ENCODE data around the gene DNAAF3.
A peak's percentile ranks its signal among the peaks of the same experiment; 100 is the strongest.

DNAAF3 gene

DNA sequence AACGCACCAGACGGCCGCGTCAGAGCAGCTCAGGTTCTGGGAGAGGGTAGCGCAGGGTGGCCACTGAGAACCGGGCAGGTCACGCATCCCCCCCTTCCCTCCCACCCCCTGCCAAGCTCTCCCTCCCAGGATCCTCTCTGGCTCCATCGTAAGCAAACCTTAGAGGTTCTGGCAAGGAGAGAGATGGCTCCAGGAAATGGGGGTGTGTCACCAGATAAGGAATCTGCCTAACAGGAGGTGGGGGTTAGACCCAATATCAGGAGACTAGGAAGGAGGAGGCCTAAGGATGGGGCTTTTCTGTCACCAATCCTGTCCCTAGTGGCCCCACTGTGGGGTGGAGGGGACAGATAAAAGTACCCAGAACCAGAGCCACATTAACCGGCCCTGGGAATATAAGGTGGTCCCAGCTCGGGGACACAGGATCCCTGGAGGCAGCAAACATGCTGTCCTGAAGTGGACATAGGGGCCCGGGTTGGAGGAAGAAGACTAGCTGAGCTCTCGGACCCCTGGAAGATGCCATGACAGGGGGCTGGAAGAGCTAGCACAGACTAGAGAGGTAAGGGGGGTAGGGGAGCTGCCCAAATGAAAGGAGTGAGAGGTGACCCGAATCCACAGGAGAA, 50.9 kb downstream of the DNAAF3 start:
- no peak for FAIRE-seq

DNA sequence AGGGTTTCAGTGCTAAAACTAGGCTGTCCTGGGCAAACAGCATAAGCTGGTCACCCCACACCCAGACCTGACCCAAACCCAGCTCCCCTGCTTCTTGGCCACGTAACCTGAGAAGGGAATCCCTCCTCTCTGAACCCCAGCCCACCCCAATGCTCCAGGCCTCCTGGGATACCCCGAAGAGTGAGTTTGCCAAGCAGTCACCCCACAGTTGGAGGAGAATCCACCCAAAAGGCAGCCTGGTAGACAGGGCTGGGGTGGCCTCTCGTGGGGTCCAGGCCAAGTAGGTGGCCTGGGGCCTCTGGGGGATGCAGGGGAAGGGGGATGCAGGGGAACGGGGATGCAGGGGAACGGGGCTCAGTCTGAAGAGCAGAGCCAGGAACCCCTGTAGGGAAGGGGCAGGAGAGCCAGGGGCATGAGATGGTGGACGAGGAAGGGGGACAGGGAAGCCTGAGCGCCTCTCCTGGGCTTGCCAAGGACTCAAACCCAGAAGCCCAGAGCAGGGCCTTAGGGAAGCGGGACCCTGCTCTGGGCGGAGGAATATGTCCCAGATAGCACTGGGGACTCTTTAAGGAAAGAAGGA, 51.8 kb downstream of the DNAAF3 start:
- FAIRE-seq = no peak

DNA sequence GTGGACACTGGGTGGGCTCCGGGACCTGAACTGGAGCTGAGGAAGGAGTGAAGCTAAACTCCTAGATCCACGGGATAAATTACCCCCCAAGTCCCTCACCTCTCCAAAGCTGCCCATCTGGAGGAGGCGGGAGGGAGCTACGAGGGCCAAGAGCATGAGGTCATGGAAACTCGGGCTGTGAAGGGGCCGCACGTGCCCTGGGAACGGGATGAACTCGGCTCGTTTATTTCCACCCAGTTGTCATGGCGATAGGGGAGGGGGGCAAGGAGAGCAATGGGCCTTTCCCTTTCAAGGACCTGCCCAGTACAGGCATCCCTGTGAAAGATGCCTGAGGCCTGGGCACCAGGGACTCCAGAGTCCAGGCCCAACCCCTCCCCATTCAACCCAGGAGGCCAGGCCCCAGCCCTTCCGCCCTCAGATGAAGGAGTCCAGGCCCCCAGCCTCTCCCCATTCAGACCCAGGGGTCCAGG, 52.8 kb downstream of the DNAAF3 start:
- FAIRE-seq = peak; percentile 63

DNA sequence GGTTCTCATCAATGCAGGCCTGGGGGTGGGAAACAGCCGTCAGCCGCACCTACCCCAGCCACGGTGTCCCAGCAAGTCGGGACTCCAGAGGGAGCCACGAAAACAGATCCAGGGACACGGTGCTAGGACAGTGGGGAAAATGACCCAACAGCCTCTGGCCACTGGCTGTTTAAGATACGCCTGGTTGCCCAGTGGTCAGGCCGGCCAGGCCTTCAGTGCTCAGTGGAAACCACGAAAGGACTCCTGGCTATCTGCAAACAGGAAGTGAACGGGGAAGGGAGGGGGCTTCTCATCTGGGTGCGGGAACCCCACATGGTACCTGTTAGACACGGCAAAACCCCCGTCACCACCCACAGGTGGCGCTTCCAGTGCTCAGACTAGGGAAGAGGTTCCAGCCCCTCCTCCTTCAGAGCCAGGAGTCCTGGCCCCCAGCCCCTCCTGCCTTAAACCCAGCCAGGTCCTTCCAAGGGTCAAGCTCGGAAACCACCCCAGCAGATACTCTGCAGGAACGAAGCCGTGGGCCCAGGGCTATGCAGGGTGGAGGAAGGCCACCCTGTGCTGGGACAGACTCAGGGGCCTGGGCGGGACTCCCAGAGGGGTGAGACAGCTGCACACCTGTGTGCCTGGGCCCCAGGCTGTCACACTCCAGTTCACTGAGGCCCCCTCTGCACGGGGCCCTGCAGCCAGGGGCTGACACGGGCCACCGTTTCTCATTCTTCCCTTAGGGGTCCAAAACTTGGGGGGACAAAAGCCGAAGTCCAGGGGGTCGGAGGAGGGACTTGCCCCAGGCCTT, 53.4 kb downstream of the DNAAF3 start:
- no peak for FAIRE-seq

DNA sequence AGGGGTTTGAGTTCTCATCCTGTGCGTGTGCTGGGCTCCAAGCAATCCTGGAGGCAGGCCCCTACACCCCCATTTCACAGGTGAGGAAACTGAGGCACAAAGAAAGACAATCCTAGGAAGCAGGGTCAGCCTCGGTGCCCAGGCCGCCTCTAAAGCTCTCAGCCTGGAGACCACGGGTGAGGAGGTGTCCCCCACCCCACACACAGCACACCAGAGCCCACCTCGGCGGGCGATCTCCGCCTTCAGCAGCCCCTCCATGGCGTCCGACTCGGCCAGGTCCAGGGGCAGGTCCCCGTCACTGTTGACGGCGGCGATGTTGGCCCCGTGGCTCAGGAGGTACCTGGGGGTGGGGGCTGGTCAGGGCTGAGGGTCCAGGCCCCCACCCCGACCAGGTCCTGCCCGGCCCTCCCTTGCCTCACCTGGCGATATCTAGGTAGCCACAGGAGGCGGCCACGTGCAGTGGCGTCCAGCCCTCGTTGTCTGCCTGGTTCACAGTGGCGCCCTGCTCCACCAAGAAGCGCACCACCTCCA, 54.1 kb downstream of the DNAAF3 start:
- no peak for FAIRE-seq

DNA sequence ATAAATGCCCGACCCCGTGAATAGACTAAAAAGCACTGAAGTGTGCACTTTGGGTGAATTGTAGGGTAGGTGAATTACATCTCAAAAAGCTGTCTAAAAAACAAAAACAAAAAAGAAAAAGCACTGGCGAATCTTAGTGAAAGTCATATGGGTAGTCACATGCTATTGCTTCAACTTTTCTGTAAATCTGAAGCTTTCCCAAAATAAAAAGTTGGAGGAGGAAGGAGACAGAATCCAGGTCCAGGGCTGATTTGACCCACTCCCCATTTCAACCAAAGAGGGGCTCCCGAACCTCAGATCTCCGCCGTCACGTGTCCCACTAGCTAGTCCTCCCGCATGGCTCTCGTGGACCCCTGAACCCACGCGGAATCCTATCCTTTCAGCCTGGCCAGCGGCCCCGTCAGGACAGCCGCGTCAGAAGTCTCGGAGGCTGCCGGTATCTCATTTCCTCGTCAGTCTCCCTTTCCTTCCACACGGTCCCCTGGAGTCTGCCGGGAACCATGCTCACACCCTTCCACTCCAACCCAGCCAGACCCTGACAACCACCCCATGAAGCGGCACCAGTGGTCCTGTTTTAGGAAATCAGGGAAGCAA, 55.1 kb downstream of the DNAAF3 start:
- FAIRE-seq = no peak

DNA sequence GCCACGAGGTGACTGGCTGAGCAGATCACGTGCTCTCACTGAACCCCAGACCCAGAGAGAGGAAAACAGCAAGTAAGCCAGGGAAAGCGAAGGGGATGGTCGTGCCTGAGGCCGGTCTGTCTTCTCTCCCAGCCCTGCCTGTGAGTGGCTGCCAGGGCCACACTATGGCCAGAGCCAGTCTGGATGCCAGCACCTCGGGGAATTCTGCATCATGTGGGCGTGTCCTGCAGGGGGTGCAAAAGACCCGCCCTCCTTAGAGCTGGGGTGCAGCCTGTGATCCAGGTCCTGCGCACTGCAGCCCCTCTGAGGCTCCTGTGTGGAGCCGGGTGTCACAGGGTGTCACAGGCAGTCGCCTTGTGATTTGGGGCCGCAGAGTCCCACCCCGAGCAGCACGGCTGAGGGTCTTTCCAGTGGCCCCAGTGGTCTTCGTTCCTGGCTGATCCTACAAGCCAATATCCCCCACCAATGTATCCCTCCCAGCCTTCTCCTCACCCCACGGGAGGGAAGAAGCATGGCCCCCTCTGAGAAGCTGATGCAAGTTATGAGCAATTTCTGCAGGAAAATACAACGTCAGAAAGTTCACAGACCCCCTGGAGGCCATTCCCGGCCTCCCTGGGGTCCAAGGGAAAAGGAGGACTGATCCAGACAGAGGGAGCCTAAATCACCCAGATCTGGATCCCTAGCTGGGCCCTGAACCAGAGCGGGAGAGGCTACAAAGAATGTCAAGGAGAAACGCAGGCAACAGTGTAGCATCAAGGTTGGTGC, 56.7 kb downstream of the DNAAF3 start:
- FAIRE-seq = no peak

Measured in endometrium (tissue), 2 donors.